ENCODE results near the gene ZNF337. TPM values are rescaled to one million over a fixed set of nuclear protein-coding genes. Genes with fewer than 3 reads are reported as not detected.
"Not testable (repeated sequence)": the region's sequence is repeated elsewhere in the genome, so short reads cannot be mapped to it uniquely, and the experiment has no call there.

Gene ZNF337
- total RNA-seq, 1 donor from 2014 or later, result 15.6 TPM

- FAIRE-seq (no peak), DNase-seq (ENCODE audit: low read depth) (no peak)
- H3K36me3 Mint-ChIP-seq (ENCODE audit: low read depth, unreplicated experiment), result peaks cover 11% of the 10 kb centered on the region
Measured at GRCh38 chr20:25643716-25644115, 52.9 kb downstream of the ZNF337 start.

DNA sequence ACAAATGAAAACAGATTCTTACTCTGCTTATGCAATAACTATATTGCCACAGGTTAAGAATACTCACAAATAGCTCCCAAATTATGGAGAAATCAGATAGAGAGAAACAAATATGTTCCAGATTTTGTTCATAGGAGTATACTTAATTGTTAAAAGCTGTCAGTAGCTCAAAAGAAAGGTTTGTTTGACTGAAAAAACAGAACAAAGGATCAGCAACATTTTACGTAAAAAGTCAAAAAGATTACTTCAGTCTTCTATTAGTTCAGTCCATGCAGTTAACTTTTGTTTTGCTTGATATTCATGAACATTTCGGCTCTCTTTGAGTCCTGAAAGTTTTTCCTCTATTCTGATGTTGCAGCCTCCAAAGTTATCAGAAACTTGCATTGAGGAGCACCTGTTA lies 59.4 kb downstream of the ZNF337 start:
- peaks cover 18% of the 10 kb centered on the region for H3K36me3 Mint-ChIP-seq (ENCODE audit: low read depth, unreplicated experiment)
- Histone ChIP-seq H3K4me3 (ENCODE audit: insufficient read depth, low read depth, low read length) (no peak overlapping the region), H3K9me3 (ENCODE audit: insufficient read depth, low read depth, low read length) (no peaks in the 10 kb centered on the region), H4K20me1 (ENCODE audit: insufficient read depth, low read length) (no peaks in the 10 kb centered on the region), H3K4me1 (ENCODE audit: insufficient read depth, low read length) (no peaks in the 10 kb centered on the region), H3K27me3 (ENCODE audit: insufficient read depth, low read length) (no peaks in the 10 kb centered on the region), H3K36me3 (ENCODE audit: insufficient read depth, low read length) (no peaks in the 10 kb centered on the region), H3K79me2 (ENCODE audit: insufficient read depth, low read length) (no peaks in the 10 kb centered on the region), H2AFZ (ENCODE audit: low read depth, low read length) (no peak overlapping the region), H3K4me2 (ENCODE audit: low read length) (no peak overlapping the region), H3K27ac (ENCODE audit: low read depth, low read length) (no peak overlapping the region), H3K9ac (ENCODE audit: low read length) (no peak overlapping the region)
- H3K27ac Mint-ChIP-seq (ENCODE audit: unreplicated experiment), result no peak overlapping the region
- no peaks in the 10 kb centered on the region for H3K27me3 Mint-ChIP-seq (ENCODE audit: low read depth, unreplicated experiment)
- no peaks in the 10 kb centered on the region for H3K4me1 Mint-ChIP-seq (ENCODE audit: low read depth, unreplicated experiment)
- H3K9me3 Mint-ChIP-seq (ENCODE audit: unreplicated experiment), result peaks cover 5% of the 10 kb centered on the region
- FAIRE-seq (no peak), DNase-seq (ENCODE audit: low read depth) (no peak)
- TF ChIP-seq EZH2 (IDR thresholded peaks at IDR 0.05; ENCODE audit: insufficient read depth, low read length), result no peak
- no peak for TF ChIP-seq CTCF (IDR thresholded peaks at IDR 0.05; ENCODE audit: insufficient read depth, low read depth, low read length)
- no peak overlapping the region for H3K4me3 Mint-ChIP-seq (ENCODE audit: unreplicated experiment)

More at GRCh38 chr20:25643716-25644115, 52.9 kb downstream of the ZNF337 start:
- H3K9me3 ChIP-seq (ENCODE audit: insufficient read depth, low read depth, low read length), result no peaks in the 10 kb centered on the region
- H3K27ac Mint-ChIP-seq (ENCODE audit: unreplicated experiment), result no peak overlapping the region
- no peak overlapping the region for H3K4me2 ChIP-seq (ENCODE audit: low read length)
- no peak overlapping the region for H2AFZ ChIP-seq (ENCODE audit: low read depth, low read length)
- no peak overlapping the region for H3K4me3 ChIP-seq (ENCODE audit: insufficient read depth, low read depth, low read length)
- H3K4me1 ChIP-seq (ENCODE audit: insufficient read depth, low read length), result no peaks in the 10 kb centered on the region
- H3K4me1 Mint-ChIP-seq (ENCODE audit: low read depth, unreplicated experiment), result no peaks in the 10 kb centered on the region
- no peaks in the 10 kb centered on the region for H3K36me3 ChIP-seq (ENCODE audit: insufficient read depth, low read length)
- no peaks in the 10 kb centered on the region for H4K20me1 ChIP-seq (ENCODE audit: insufficient read depth, low read length)
- no peak overlapping the region for H3K9ac ChIP-seq (ENCODE audit: low read length)
- no peak overlapping the region for H3K4me3 Mint-ChIP-seq (ENCODE audit: unreplicated experiment)
- peaks cover 4% of the 10 kb centered on the region for H3K9me3 Mint-ChIP-seq (ENCODE audit: unreplicated experiment)
- no peak overlapping the region for H3K27ac ChIP-seq (ENCODE audit: low read depth, low read length)
- no peaks in the 10 kb centered on the region for H3K27me3 Mint-ChIP-seq (ENCODE audit: low read depth, unreplicated experiment)
- no peaks in the 10 kb centered on the region for H3K79me2 ChIP-seq (ENCODE audit: insufficient read depth, low read length)
- no peaks in the 10 kb centered on the region for H3K27me3 ChIP-seq (ENCODE audit: insufficient read depth, low read length)
- TF ChIP-seq EZH2 (IDR thresholded peaks at IDR 0.05; ENCODE audit: insufficient read depth, low read length), result no peak
- TF ChIP-seq CTCF (IDR thresholded peaks at IDR 0.05; ENCODE audit: insufficient read depth, low read depth, low read length), result no peak

DNA sequence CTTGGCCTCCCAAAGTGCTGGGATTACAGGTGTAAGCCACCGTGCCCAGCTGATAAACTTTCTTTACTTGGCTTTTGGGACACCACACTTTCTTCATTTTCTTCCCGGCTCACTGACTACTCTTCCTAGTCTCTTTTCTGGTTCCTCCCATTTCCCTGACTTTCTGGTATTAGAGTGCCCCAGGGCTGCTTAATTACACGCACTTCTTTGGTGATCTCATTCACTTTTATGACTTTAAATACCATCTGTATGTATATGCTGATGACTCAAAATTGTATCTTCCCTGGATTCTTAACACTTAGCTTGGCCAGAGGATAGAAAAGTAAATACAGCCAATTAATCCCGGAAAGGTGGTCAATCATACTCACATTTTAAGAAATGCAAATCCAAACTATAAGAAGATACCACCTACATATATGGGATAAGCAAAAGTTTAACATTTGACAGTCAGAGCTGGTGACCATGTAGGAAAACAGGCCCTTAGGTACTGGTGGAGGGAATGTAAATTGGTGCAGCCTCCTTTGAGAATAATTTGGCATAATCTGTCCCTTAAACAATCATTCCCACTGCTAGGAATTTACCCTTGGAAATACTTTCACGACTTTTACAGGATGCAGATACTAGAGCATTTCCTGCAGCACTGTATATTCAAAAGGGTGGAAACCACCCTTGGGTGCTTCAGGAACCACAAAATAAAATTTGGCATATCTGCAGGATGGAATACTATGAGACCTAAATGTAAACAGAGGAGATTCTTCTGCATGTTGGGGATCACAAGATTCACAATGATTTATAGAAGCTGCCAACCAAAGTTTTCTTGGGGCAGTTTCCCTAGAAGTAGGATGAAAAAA lies 63.5 kb downstream of the ZNF337 start:
- no peaks in the 10 kb centered on the region for H3K79me2 ChIP-seq (ENCODE audit: insufficient read depth, low read length)
- no peaks in the 10 kb centered on the region for H3K36me3 ChIP-seq (ENCODE audit: insufficient read depth, low read length)
- no peak for FAIRE-seq
- Mint-ChIP-seq H3K4me3 (ENCODE audit: unreplicated experiment) (no peak overlapping the region), H3K36me3 (ENCODE audit: low read depth, unreplicated experiment) (peaks cover 18% of the 10 kb centered on the region), H3K27ac (ENCODE audit: unreplicated experiment) (no peak overlapping the region), H3K27me3 (ENCODE audit: low read depth, unreplicated experiment) (no peaks in the 10 kb centered on the region), H3K9me3 (ENCODE audit: unreplicated experiment) (peaks cover 7% of the 10 kb centered on the region), H3K4me1 (ENCODE audit: low read depth, unreplicated experiment) (no peaks in the 10 kb centered on the region)
- no peaks in the 10 kb centered on the region for H4K20me1 ChIP-seq (ENCODE audit: insufficient read depth, low read length)
- DNase-seq (ENCODE audit: low read depth), result no peak
- H3K4me1 ChIP-seq (ENCODE audit: insufficient read depth, low read length), result no peaks in the 10 kb centered on the region
- no peak overlapping the region for H3K9ac ChIP-seq (ENCODE audit: low read length)
- H2AFZ ChIP-seq (ENCODE audit: low read depth, low read length), result no peak overlapping the region
- H3K27me3 ChIP-seq (ENCODE audit: insufficient read depth, low read length), result no peaks in the 10 kb centered on the region
- TF ChIP-seq CTCF (IDR thresholded peaks at IDR 0.05; ENCODE audit: insufficient read depth, low read depth, low read length) (no peak), EZH2 (IDR thresholded peaks at IDR 0.05; ENCODE audit: insufficient read depth, low read length) (no peak)
- no peak overlapping the region for H3K27ac ChIP-seq (ENCODE audit: low read depth, low read length)
- no peaks in the 10 kb centered on the region for H3K9me3 ChIP-seq (ENCODE audit: insufficient read depth, low read depth, low read length)
- no peak overlapping the region for H3K4me2 ChIP-seq (ENCODE audit: low read length)
- no peak overlapping the region for H3K4me3 ChIP-seq (ENCODE audit: insufficient read depth, low read depth, low read length)

GRCh38 chr20:25630615-25631014 lies 66.0 kb downstream of the ZNF337 start:
- not testable (repeated sequence) for FAIRE-seq; DNase-seq (ENCODE audit: low read depth); H3K9me3 ChIP-seq (ENCODE audit: insufficient read depth, low read depth, low read length)

More at GRCh38 chr20:25630615-25631014, 66.0 kb downstream of the ZNF337 start:
- not testable (repeated sequence) for H3K4me1 Mint-ChIP-seq (ENCODE audit: low read depth, unreplicated experiment); H3K9ac ChIP-seq (ENCODE audit: low read length); H3K4me1 ChIP-seq (ENCODE audit: insufficient read depth, low read length); H3K4me2 ChIP-seq (ENCODE audit: low read length); H3K27me3 Mint-ChIP-seq (ENCODE audit: low read depth, unreplicated experiment); H3K36me3 Mint-ChIP-seq (ENCODE audit: low read depth, unreplicated experiment); H3K36me3 ChIP-seq (ENCODE audit: insufficient read depth, low read length); H3K9me3 Mint-ChIP-seq (ENCODE audit: unreplicated experiment); H3K27me3 ChIP-seq (ENCODE audit: insufficient read depth, low read length); H2AFZ ChIP-seq (ENCODE audit: low read depth, low read length); H3K27ac ChIP-seq (ENCODE audit: low read depth, low read length); H3K4me3 ChIP-seq (ENCODE audit: insufficient read depth, low read depth, low read length); H3K27ac Mint-ChIP-seq (ENCODE audit: unreplicated experiment); H3K4me3 Mint-ChIP-seq (ENCODE audit: unreplicated experiment); H3K79me2 ChIP-seq (ENCODE audit: insufficient read depth, low read length); H4K20me1 ChIP-seq (ENCODE audit: insufficient read depth, low read length)
